Cardiac fibroblast (primary cell): ENCODE results near the gene C3orf33.
A peak's percentile ranks its signal among the peaks of the same experiment; 100 is the strongest.

ENCODE experiments used
- DNase-seq, 2 donors: peaks; one replicate each; pipeline versions ENCODE4 v3.0.0 to v3.0.0-alpha.2; 2010; ENCODE audit warnings: low read depth in 2 of 2
- H3K4me3 ChIP-seq, 2 donors: replicated peaks in 1 of 2; 1 replicate in 1 of 2; 2 replicates in 1 of 2; pipeline ENCODE4 v1.5.1; 2011; ENCODE audit warnings: low read depth in 2 of 2, low read length in 2 of 2, mild to moderate bottlenecking in 2 of 2, moderate library complexity in 1 of 2
- CTCF ChIP-seq: IDR thresholded peaks from one replicate; pipeline ENCODE4 v1.5.1; 2011; ENCODE audit warnings: low read depth, mild to moderate bottlenecking, low read length, inconsistent platforms

Gene C3orf33

GRCh38 chr3:155785662-155786295 is 20.3 kb downstream of the C3orf33 start:
- H3K4me3 ChIP-seq: no peak overlapping the region
- TF ChIP-seq CTCF: no peak

GRCh38 chr3:155782390-155782953 is 23.6 kb downstream of the C3orf33 start:
- H3K4me3 ChIP-seq: no peak overlapping the region
- no peak for TF ChIP-seq CTCF
- no peak for DNase-seq

More at GRCh38 chr3:155785662-155786295, 20.3 kb downstream of the C3orf33 start:
- DNase-seq: no peak

GRCh38 chr3:155780291-155780690 is 25.8 kb downstream of the C3orf33 start:
- DNase-seq: no peak
- TF ChIP-seq CTCF: no peak
- H3K4me3 ChIP-seq: no peak overlapping the region

GRCh38 chr3:155778462-155778861 is 27.6 kb downstream of the C3orf33 start:
- no peak for TF ChIP-seq CTCF
- DNase-seq: peak; percentile 10 to 17
- H3K4me3 ChIP-seq: no peak overlapping the region

GRCh38 chr3:155772801-155773200 is 33.3 kb downstream of the C3orf33 start:
- no peak for DNase-seq
- TF ChIP-seq CTCF: no peak
- no peak overlapping the region for H3K4me3 ChIP-seq

GRCh38 chr3:155771126-155771525 is 35.0 kb downstream of the C3orf33 start:
- no peak for TF ChIP-seq CTCF
- H3K4me3 ChIP-seq: no peak overlapping the region
- peak in 1 of 2 donors; percentile 16 for DNase-seq

- peak in 1 of 2 donors; percentile 47 for DNase-seq
- TF ChIP-seq CTCF: no peak
- no peak overlapping the region for H3K4me3 ChIP-seq
Observed at GRCh38 chr3:155766206-155766605, 39.9 kb downstream of the C3orf33 start.
